GM23338 (cell line): ENCODE results near the gene CCDC93. TPM values are rescaled to one million over a fixed set of nuclear protein-coding genes. Genes with fewer than 3 reads are reported as not detected.

Source experiments
- ATAC-seq: fragments of 200-7000 bp; cut with Tn5 transposase; 3 replicates; pipeline ENCODE4 v1.9.1; 2020
- DNase-seq: peaks from one replicate; pipeline ENCODE4 v3.0.0-alpha.2; 2015; ENCODE audit warnings: low spot score
- H2AFZ ChIP-seq: fragments of 200-600 bp; sonication (generic); 2 replicates; pipeline ENCODE4 v1.8.0; 2016; ENCODE audit warnings: antibody characterized with exemption, mild to moderate bottlenecking, moderate library complexity
- H3F3A ChIP-seq: fragments of 200-600 bp; sonication (generic); replicated peaks from 2 replicates; pipeline ENCODE4 v1.8.0; 2017; ENCODE audit warnings: antibody characterized with exemption, mixed run types, low read depth
- H3K27ac ChIP-seq: fragments of 200-600 bp; sonication (generic); 2 replicates; pipeline ENCODE4 v1.6.1; 2016; ENCODE audit warnings: low read depth
- H3K27me3 ChIP-seq: fragments of 200-600 bp; sonication (generic); 2 replicates; pipeline ENCODE4 v1.8.0; 2016; ENCODE audit warnings: mild to moderate bottlenecking, mixed run types, moderate library complexity; ENCODE audit not compliant: insufficient read depth
- H3K36me3 ChIP-seq: fragments of 200-600 bp; sonication (generic); 2 replicates; pipeline ENCODE4 v1.8.0; 2016; ENCODE audit warnings: mild to moderate bottlenecking; ENCODE audit not compliant: insufficient read depth
- H3K4me1 ChIP-seq: fragments of 200-600 bp; sonication (generic); 2 replicates; pipeline ENCODE4 v1.8.0; 2016; ENCODE audit warnings: mild to moderate bottlenecking, moderate library complexity; ENCODE audit not compliant: insufficient read depth
- H3K4me2 ChIP-seq: fragments of 200-600 bp; sonication (generic); 2 replicates; pipeline ENCODE4 v1.7.1; 2017; ENCODE audit warnings: mixed run types
- H3K4me3 ChIP-seq: fragments of 200-600 bp; sonication (generic); 2 replicates; pipeline ENCODE4 v1.6.1; 2016; ENCODE audit warnings: mixed run types
- H3K79me2 ChIP-seq: fragments of 200-600 bp; sonication (generic); replicated peaks from 2 replicates; pipeline ENCODE4 v1.8.0; 2017; ENCODE audit warnings: mild to moderate bottlenecking; ENCODE audit not compliant: insufficient read depth
- H3K9me2 ChIP-seq: fragments of 200-600 bp; sonication (generic); 2 replicates; pipeline ENCODE4 v1.8.0; 2017; ENCODE audit not compliant: insufficient read depth
- H4K20me1 ChIP-seq: fragments of 200-600 bp; sonication (generic); replicated peaks from 2 replicates; pipeline ENCODE4 v1.8.0; 2017; ENCODE audit warnings: mild to moderate bottlenecking; ENCODE audit not compliant: insufficient read depth
- H3K27ac Mint-ChIP-seq: 2 replicates; pipeline ENCODE4 v1.8.0; 2020; ENCODE audit warnings: inconsistent platforms, mild to moderate bottlenecking, moderate library complexity, mixed read lengths
- H3K27me3 Mint-ChIP-seq: 3 replicates; pipeline ENCODE4 v1.8.0; 2022; ENCODE audit warnings: low read depth, mild to moderate bottlenecking, moderate library complexity, mixed read lengths, inconsistent platforms; ENCODE audit not compliant: insufficient read depth, poor library complexity
- H3K36me3 Mint-ChIP-seq: 3 replicates; pipeline ENCODE4 v1.8.0; 2021; ENCODE audit warnings: low read depth, mild to moderate bottlenecking, inconsistent platforms, moderate library complexity, mixed read lengths
- H3K4me1 Mint-ChIP-seq: 3 replicates; pipeline ENCODE4 v1.8.0; 2020; ENCODE audit warnings: mild to moderate bottlenecking, inconsistent platforms, mixed read lengths
- H3K4me3 Mint-ChIP-seq: 3 replicates; pipeline ENCODE4 v1.8.0; 2021; ENCODE audit warnings: moderate library complexity, mild to moderate bottlenecking, inconsistent platforms, mixed read lengths
- H3K9me3 Mint-ChIP-seq: 3 replicates; pipeline ENCODE4 v1.8.0; 2020; ENCODE audit warnings: moderate library complexity, mild to moderate bottlenecking, inconsistent platforms, mixed read lengths
- CREB1 ChIP-seq: fragments of 250-450 bp; sonication (Bioruptor Pico); IDR thresholded peaks from 2 replicates; pipeline ENCODE4 v1.5.0; 2020; ENCODE audit warnings: low read depth, mild to moderate bottlenecking, moderate library complexity
- JUNB ChIP-seq: IDR thresholded peaks from one replicate; pipeline ENCODE4 v1.6.1; 2016; ENCODE audit warnings: antibody characterized with exemption; ENCODE audit not compliant: unreplicated experiment
- NANOG ChIP-seq: IDR thresholded peaks from 2 replicates; pipeline ENCODE4 v1.6.1; 2016; ENCODE audit warnings: antibody characterized with exemption, borderline replicate concordance
- POLR2AphosphoS5 ChIP-seq: IDR thresholded peaks from 2 replicates; pipeline ENCODE4 v1.6.1; 2016; ENCODE audit warnings: antibody characterized with exemption, low read depth
- STAT1 ChIP-seq: IDR thresholded peaks from one replicate; pipeline ENCODE4 v1.6.1; 2016; ENCODE audit warnings: antibody characterized with exemption; ENCODE audit not compliant: unreplicated experiment
- polyA plus RNA-seq: library from polyadenylated mRNA; unstranded; fragments of >200 nt; fragmentation: Nextera tagmentation; extraction: Ambion mirVana; gene quantifications from 2 replicates; pipeline ENCODE4 v1.2.1, GENCODE V29; 2016
- total RNA-seq: library from RNA; depleted of rRNA; stranded (reverse); fragments of >200 nt; shearing (Covaris generic); gene quantifications from 2 replicates; pipeline ENCODE4 v1.2.3, GENCODE V29; 2014
- TF ChIP-seq, protein P1 (sequence below): IDR thresholded peaks from one replicate; pipeline ENCODE4 v1.6.1; 2018; ENCODE audit warnings: antibody characterized with exemption; ENCODE audit not compliant: unreplicated experiment
- TF ChIP-seq, protein P2 (sequence below): fragments of 250-450 bp; sonication (Bioruptor Pico); IDR thresholded peaks from 2 replicates; pipeline ENCODE4 v1.5.0; 2020; ENCODE audit warnings: mild to moderate bottlenecking, moderate library complexity
- TF ChIP-seq, protein P3 (sequence below): IDR thresholded peaks from 2 replicates; pipeline ENCODE4 v1.6.1; 2016; ENCODE audit warnings: antibody characterized with exemption
- TF ChIP-seq, protein P4 (sequence below), 2 experiments: fragments of 200-600 bp in 1 of 2; sonication (generic) in 1 of 2; conservative IDR thresholded peaks; 2 replicates each; pipeline versions ENCODE4 v1.5.1 to v1.6.1; 2016 to 2017; ENCODE audit warnings: antibody characterized with exemption in 2 of 2, low read depth in 2 of 2, mild to moderate bottlenecking in 2 of 2, moderate library complexity in 1 of 2

CCDC93 gene
- total and polyA plus RNA-seq, 2 experiments from 2014 or later, result 13.1 to 16.8 TPM

DNA sequence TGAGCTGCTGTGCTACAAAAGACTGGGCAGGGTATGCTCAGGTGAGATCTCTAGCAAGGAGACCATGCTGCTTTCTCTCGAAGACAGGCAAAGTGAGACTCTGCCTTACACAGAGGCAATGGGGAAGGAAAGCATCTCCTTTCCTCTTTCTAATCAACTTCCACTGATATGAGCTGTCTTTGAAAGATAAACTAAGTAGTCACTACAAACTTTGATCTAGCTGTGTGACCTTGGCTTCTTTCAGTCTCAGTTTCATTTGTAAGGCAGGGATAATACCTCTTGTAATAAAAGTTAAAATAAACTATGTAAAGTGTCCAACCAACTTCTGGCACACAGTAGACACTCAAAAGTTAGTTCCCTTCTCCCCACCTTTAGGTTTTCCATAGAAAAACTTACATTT, 7.5 kb downstream of the CCDC93 start:
- no peak overlapping the region for H3K4me2 ChIP-seq
- no peaks in the 10 kb centered on the region for H3K4me1 ChIP-seq
- peaks cover 23% of the 10 kb centered on the region; the same call in 2 of the 3 replicates for H3K36me3 Mint-ChIP-seq
- no peak overlapping the region for H2AFZ ChIP-seq
- 0 out of 2 replicates have a peak, but pooled peaks cover 11% of the 10 kb centered on the region for H4K20me1 ChIP-seq
- no peaks in the 10 kb centered on the region for H3K9me3 Mint-ChIP-seq
- H3K36me3 ChIP-seq, result peaks cover 16% of the 10 kb centered on the region
- no peak overlapping the region for H3K4me3 ChIP-seq
- peaks cover 2% of the 10 kb centered on the region; the same call in 1 of the 3 replicates for H3K4me1 Mint-ChIP-seq
- no peak overlapping the region for H3K27ac Mint-ChIP-seq
- ATAC-seq (no peak), DNase-seq (no peak)
- no peaks in the 10 kb centered on the region for H3K27me3 ChIP-seq
- H3K9me2 ChIP-seq, result no peaks in the 10 kb centered on the region
- H3K4me3 Mint-ChIP-seq, result no peak overlapping the region
- peaks cover 29% of the 10 kb centered on the region for H3K79me2 ChIP-seq
- H3K27ac ChIP-seq, result no peak overlapping the region
- TF ChIP-seq JUNB, result no peak
- no peak for TF ChIP-seq POLR2AphosphoS5
- TF ChIP-seq, protein P1, sequence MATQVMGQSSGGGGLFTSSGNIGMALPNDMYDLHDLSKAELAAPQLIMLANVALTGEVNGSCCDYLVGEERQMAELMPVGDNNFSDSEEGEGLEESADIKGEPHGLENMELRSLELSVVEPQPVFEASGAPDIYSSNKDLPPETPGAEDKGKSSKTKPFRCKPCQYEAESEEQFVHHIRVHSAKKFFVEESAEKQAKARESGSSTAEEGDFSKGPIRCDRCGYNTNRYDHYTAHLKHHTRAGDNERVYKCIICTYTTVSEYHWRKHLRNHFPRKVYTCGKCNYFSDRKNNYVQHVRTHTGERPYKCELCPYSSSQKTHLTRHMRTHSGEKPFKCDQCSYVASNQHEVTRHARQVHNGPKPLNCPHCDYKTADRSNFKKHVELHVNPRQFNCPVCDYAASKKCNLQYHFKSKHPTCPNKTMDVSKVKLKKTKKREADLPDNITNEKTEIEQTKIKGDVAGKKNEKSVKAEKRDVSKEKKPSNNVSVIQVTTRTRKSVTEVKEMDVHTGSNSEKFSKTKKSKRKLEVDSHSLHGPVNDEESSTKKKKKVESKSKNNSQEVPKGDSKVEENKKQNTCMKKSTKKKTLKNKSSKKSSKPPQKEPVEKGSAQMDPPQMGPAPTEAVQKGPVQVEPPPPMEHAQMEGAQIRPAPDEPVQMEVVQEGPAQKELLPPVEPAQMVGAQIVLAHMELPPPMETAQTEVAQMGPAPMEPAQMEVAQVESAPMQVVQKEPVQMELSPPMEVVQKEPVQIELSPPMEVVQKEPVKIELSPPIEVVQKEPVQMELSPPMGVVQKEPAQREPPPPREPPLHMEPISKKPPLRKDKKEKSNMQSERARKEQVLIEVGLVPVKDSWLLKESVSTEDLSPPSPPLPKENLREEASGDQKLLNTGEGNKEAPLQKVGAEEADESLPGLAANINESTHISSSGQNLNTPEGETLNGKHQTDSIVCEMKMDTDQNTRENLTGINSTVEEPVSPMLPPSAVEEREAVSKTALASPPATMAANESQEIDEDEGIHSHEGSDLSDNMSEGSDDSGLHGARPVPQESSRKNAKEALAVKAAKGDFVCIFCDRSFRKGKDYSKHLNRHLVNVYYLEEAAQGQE, result no peak
- TF ChIP-seq, protein P2, sequence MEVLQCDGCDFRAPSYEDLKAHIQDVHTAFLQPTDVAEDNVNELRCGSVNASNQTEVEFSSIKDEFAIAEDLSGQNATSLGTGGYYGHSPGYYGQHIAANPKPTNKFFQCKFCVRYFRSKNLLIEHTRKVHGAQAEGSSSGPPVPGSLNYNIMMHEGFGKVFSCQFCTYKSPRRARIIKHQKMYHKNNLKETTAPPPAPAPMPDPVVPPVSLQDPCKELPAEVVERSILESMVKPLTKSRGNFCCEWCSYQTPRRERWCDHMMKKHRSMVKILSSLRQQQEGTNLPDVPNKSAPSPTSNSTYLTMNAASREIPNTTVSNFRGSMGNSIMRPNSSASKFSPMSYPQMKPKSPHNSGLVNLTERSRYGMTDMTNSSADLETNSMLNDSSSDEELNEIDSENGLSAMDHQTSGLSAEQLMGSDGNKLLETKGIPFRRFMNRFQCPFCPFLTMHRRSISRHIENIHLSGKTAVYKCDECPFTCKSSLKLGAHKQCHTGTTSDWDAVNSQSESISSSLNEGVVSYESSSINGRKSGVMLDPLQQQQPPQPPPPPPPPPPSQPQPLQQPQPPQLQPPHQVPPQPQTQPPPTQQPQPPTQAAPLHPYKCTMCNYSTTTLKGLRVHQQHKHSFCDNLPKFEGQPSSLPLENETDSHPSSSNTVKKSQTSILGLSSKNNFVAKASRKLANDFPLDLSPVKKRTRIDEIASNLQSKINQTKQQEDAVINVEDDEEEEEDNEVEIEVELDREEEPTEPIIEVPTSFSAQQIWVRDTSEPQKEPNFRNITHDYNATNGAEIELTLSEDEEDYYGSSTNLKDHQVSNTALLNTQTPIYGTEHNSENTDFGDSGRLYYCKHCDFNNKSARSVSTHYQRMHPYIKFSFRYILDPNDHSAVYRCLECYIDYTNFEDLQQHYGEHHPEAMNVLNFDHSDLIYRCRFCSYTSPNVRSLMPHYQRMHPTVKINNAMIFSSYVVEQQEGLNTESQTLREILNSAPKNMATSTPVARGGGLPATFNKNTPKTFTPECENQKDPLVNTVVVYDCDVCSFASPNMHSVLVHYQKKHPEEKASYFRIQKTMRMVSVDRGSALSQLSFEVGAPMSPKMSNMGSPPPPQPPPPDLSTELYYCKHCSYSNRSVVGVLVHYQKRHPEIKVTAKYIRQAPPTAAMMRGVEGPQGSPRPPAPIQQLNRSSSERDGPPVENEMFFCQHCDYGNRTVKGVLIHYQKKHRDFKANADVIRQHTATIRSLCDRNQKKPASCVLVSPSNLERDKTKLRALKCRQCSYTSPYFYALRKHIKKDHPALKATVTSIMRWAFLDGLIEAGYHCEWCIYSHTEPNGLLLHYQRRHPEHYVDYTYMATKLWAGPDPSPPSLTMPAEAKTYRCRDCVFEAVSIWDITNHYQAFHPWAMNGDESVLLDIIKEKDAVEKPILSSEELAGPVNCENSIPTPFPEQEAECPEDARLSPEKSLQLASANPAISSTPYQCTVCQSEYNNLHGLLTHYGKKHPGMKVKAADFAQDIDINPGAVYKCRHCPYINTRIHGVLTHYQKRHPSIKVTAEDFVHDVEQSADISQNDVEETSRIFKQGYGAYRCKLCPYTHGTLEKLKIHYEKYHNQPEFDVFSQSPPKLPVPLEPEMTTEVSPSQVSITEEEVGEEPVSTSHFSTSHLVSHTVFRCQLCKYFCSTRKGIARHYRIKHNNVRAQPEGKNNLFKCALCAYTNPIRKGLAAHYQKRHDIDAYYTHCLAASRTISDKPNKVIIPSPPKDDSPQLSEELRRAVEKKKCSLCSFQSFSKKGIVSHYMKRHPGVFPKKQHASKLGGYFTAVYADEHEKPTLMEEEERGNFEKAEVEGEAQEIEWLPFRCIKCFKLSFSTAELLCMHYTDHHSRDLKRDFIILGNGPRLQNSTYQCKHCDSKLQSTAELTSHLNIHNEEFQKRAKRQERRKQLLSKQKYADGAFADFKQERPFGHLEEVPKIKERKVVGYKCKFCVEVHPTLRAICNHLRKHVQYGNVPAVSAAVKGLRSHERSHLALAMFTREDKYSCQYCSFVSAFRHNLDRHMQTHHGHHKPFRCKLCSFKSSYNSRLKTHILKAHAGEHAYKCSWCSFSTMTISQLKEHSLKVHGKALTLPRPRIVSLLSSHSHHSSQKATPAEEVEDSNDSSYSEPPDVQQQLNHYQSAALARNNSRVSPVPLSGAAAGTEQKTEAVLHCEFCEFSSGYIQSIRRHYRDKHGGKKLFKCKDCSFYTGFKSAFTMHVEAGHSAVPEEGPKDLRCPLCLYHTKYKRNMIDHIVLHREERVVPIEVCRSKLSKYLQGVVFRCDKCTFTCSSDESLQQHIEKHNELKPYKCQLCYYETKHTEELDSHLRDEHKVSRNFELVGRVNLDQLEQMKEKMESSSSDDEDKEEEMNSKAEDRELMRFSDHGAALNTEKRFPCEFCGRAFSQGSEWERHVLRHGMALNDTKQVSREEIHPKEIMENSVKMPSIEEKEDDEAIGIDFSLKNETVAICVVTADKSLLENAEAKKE (CRISPR knock-in tag), result no peak
- TF ChIP-seq, protein P3, sequence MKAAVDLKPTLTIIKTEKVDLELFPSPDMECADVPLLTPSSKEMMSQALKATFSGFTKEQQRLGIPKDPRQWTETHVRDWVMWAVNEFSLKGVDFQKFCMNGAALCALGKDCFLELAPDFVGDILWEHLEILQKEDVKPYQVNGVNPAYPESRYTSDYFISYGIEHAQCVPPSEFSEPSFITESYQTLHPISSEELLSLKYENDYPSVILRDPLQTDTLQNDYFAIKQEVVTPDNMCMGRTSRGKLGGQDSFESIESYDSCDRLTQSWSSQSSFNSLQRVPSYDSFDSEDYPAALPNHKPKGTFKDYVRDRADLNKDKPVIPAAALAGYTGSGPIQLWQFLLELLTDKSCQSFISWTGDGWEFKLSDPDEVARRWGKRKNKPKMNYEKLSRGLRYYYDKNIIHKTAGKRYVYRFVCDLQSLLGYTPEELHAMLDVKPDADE, result no peak
- TF ChIP-seq, protein P4, sequence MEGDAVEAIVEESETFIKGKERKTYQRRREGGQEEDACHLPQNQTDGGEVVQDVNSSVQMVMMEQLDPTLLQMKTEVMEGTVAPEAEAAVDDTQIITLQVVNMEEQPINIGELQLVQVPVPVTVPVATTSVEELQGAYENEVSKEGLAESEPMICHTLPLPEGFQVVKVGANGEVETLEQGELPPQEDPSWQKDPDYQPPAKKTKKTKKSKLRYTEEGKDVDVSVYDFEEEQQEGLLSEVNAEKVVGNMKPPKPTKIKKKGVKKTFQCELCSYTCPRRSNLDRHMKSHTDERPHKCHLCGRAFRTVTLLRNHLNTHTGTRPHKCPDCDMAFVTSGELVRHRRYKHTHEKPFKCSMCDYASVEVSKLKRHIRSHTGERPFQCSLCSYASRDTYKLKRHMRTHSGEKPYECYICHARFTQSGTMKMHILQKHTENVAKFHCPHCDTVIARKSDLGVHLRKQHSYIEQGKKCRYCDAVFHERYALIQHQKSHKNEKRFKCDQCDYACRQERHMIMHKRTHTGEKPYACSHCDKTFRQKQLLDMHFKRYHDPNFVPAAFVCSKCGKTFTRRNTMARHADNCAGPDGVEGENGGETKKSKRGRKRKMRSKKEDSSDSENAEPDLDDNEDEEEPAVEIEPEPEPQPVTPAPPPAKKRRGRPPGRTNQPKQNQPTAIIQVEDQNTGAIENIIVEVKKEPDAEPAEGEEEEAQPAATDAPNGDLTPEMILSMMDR (conservative IDR thresholded peaks at IDR 0.05; ENCODE audit: low read depth in 2 of 2), result no peak
- TF ChIP-seq STAT1, result no peak
- TF ChIP-seq CREB1, result no peak
- no peak for TF ChIP-seq NANOG
- H3F3A ChIP-seq, result no peaks in the 10 kb centered on the region
- H3K27me3 Mint-ChIP-seq, result peaks cover 4% of the 10 kb centered on the region
